ENCODE results near the gene AMOTL1.

AMOTL1 gene

GRCh38 chr11:94767291-94767690 lies 865 bp upstream of the AMOTL1 start:
- no peak for TF ChIP-seq NFIC (IDR thresholded peaks at IDR 0.05)
- no peak for TF ChIP-seq YY1 (IDR thresholded peaks at IDR 0.05; ENCODE audit: low read depth)
- no peak for TF ChIP-seq TCF12 (IDR thresholded peaks at IDR 0.05; ENCODE audit: low read depth)
- TF ChIP-seq CEBPB (IDR thresholded peaks at IDR 0.05) = no peak
- no peak for TF ChIP-seq MAX (IDR thresholded peaks at IDR 0.05)
- TF ChIP-seq ZBTB7A (IDR thresholded peaks at IDR 0.05; ENCODE audit: low read depth) = no peak
- TF ChIP-seq FOXM1 (IDR thresholded peaks at IDR 0.05; ENCODE audit: borderline replicate concordance, low read depth) = no peak
- no peak for TF ChIP-seq REST (IDR thresholded peaks at IDR 0.05; ENCODE audit: low read depth)
- no peak for TF ChIP-seq USF1 (IDR thresholded peaks at IDR 0.05)
- TF ChIP-seq RAD21 (IDR thresholded peaks at IDR 0.05; ENCODE audit: low read depth) = no peak
- no peak for TF ChIP-seq EGR1 (IDR thresholded peaks at IDR 0.05)
- no peak for TF ChIP-seq EP300 (IDR thresholded peaks at IDR 0.05; ENCODE audit: borderline replicate concordance)
- TF ChIP-seq TEAD4 (IDR thresholded peaks at IDR 0.05) = no peak

GRCh38 chr11:94768602-94769541 lies 716 bp downstream of the AMOTL1 start:
- no peak for TF ChIP-seq CREB1 (IDR thresholded peaks at IDR 0.05; ENCODE audit: low read depth)
- TF ChIP-seq YY1 (IDR thresholded peaks at IDR 0.05; ENCODE audit: low read depth) = no peak
- no peak for TF ChIP-seq FOXM1 (IDR thresholded peaks at IDR 0.05; ENCODE audit: borderline replicate concordance, low read depth)
- TF ChIP-seq ZBTB7A (IDR thresholded peaks at IDR 0.05; ENCODE audit: low read depth) = 0 out of 2 replicates have a peak, but pooled peaks have one; percentile 18
- no peak; the same call in none of the 2 replicates for TF ChIP-seq MAX (IDR thresholded peaks at IDR 0.05)
- TF ChIP-seq NFIC (IDR thresholded peaks at IDR 0.05) = no peak
- no peak for TF ChIP-seq RAD21 (IDR thresholded peaks at IDR 0.05; ENCODE audit: low read depth)
- TF ChIP-seq USF1 (IDR thresholded peaks at IDR 0.05) = no peak
- no peak for TF ChIP-seq EGR1 (IDR thresholded peaks at IDR 0.05)
- no peak; the same call in 1 of the 2 replicates for TF ChIP-seq TEAD4 (IDR thresholded peaks at IDR 0.05)
- TF ChIP-seq CEBPB (IDR thresholded peaks at IDR 0.05) = no peak
- 0 out of 2 replicates have a peak, but pooled peaks have one; percentile 38 for TF ChIP-seq TCF12 (IDR thresholded peaks at IDR 0.05; ENCODE audit: low read depth)
- no peak for TF ChIP-seq REST (IDR thresholded peaks at IDR 0.05; ENCODE audit: low read depth)
- no peak for TF ChIP-seq TAF1 (IDR thresholded peaks at IDR 0.05; ENCODE audit: low read depth)
- TF ChIP-seq EP300 (IDR thresholded peaks at IDR 0.05; ENCODE audit: borderline replicate concordance) = no peak

GRCh38 chr11:94769880-94770279 lies 1.7 kb downstream of the AMOTL1 start:
- TF ChIP-seq YY1 (IDR thresholded peaks at IDR 0.05; ENCODE audit: low read depth) = no peak

GRCh38 chr11:94770563-94771120 lies 2.5 kb downstream of the AMOTL1 start:
- TF ChIP-seq MAX (IDR thresholded peaks at IDR 0.05) = no peak
- TF ChIP-seq CEBPB (IDR thresholded peaks at IDR 0.05) = no peak
- no peak for TF ChIP-seq USF1 (IDR thresholded peaks at IDR 0.05)
- TF ChIP-seq NFIC (IDR thresholded peaks at IDR 0.05) = no peak
- no peak for TF ChIP-seq TCF12 (IDR thresholded peaks at IDR 0.05; ENCODE audit: low read depth)
- no peak for TF ChIP-seq EP300 (IDR thresholded peaks at IDR 0.05; ENCODE audit: borderline replicate concordance)
- no peak for TF ChIP-seq TAF1 (IDR thresholded peaks at IDR 0.05; ENCODE audit: low read depth)
- TF ChIP-seq REST (IDR thresholded peaks at IDR 0.05; ENCODE audit: low read depth) = no peak
- no peak for TF ChIP-seq ZBTB7A (IDR thresholded peaks at IDR 0.05; ENCODE audit: low read depth)
- TF ChIP-seq TEAD4 (IDR thresholded peaks at IDR 0.05) = no peak
- no peak for TF ChIP-seq YY1 (IDR thresholded peaks at IDR 0.05; ENCODE audit: low read depth)
- no peak for TF ChIP-seq CREB1 (IDR thresholded peaks at IDR 0.05; ENCODE audit: low read depth)
- no peak for TF ChIP-seq FOXM1 (IDR thresholded peaks at IDR 0.05; ENCODE audit: borderline replicate concordance, low read depth)
- TF ChIP-seq EGR1 (IDR thresholded peaks at IDR 0.05) = no peak
- no peak for TF ChIP-seq RAD21 (IDR thresholded peaks at IDR 0.05; ENCODE audit: low read depth)
